Measurements from ENCODE around the gene KDM4D. TPM values are rescaled to one million over a fixed set of nuclear protein-coding genes. Genes with fewer than 3 reads are reported as not detected.
A peak's percentile ranks its signal among the peaks of the same experiment; 100 is the strongest.
"Not testable (repeated sequence)": the region's sequence is repeated elsewhere in the genome, so short reads cannot be mapped to it uniquely, and the experiment has no call there.

Gene KDM4D
- total RNA-seq, 4 donors from 2014 or later: 0.49 to 2.8 (median 1.3) TPM

DNA sequence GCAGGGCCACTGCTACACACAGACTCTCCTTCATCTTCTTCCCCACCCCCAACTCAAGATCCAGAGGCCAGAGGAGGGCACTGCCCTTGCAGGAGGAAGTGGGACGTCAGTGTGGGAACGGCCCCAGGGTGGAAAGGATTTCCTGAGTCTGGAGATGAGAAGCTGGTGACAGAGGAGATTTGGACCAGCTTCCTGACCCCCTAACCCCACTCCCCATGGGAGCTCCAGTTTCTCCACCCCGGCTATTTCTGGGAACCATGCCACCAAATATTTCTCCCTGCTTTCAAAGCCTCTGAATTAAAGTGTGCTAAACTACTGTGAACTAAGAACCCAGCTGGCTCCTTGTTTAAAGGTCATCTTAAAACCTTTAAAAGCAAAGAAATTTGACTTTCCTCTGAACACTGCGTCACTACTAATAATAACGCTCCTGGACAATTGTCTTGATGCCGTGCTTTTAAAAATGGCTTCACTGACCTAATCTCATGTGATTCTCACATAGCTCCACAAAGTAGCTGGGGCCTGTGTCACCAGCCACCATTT, 46.7 kb upstream of the KDM4D start:
- peak; percentile 89 to 91 for DNase-seq (ENCODE audit: low spot score in 2 of 2)
- H3K4me1 ChIP-seq: peaks cover 25% of the 10 kb centered on the region
- peak overlapping the region; percentile 75 for H3K27ac ChIP-seq
- 25% methylated on average over 6 of the region's 6 CpGs for WGBS
- no peaks in the 10 kb centered on the region for H3K36me3 ChIP-seq
- TF ChIP-seq POLR2AphosphoS5 (IDR thresholded peaks at IDR 0.05) (peak in 1 of 3 donors; percentile 43), EP300 (IDR thresholded peaks at IDR 0.05) (no peak)
- no peaks in the 10 kb centered on the region for H3K27me3 ChIP-seq
- H3K9me3 ChIP-seq: no peaks in the 10 kb centered on the region
- no peak overlapping the region for H3K4me3 ChIP-seq

DNA sequence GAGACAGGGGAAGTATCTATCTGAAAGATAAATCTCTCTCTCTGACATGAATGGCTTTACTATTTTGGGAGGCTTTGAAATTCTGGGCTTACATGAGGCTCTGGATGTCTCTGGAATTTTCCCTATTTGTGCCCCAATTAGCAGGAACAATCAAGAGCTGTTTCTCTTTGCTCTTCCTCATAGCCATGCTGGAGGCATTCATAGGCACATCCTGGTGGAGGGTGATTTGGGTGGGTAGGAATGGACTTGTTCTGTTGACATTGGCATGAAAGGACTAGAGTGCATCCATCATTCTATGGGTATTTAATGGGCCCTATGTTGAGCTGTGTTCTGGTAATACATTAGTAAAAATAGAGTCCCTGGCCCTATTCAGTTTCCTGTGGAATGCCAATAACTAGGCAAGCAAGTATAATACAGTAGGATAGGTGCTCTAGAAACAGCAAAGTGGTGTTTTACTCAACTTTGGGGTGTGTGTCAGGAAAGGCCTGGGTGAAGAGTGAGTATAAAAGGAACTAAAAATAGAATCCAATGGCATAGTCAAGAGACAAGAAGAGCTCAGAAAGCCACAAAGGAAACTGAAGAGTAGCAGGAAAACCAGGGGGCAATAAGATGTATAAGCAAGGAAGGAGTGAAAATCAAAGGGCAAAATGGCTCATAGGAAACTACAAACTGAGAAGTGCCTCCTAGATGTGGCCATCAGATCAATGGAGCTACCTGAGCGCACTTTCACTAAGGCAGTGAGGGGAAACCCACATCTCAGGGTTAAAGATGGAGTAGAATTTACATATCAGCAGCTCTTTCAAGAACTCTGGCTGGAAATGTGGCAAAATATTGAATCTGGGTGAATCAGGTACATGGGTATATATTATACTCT, 45.2 kb upstream of the KDM4D start:
- TF ChIP-seq EP300 (IDR thresholded peaks at IDR 0.05) (no peak), POLR2AphosphoS5 (IDR thresholded peaks at IDR 0.05) (no peak), POLR2A (IDR thresholded peaks at IDR 0.05) (no peak)
- TF ChIP-seq, protein P1, sequence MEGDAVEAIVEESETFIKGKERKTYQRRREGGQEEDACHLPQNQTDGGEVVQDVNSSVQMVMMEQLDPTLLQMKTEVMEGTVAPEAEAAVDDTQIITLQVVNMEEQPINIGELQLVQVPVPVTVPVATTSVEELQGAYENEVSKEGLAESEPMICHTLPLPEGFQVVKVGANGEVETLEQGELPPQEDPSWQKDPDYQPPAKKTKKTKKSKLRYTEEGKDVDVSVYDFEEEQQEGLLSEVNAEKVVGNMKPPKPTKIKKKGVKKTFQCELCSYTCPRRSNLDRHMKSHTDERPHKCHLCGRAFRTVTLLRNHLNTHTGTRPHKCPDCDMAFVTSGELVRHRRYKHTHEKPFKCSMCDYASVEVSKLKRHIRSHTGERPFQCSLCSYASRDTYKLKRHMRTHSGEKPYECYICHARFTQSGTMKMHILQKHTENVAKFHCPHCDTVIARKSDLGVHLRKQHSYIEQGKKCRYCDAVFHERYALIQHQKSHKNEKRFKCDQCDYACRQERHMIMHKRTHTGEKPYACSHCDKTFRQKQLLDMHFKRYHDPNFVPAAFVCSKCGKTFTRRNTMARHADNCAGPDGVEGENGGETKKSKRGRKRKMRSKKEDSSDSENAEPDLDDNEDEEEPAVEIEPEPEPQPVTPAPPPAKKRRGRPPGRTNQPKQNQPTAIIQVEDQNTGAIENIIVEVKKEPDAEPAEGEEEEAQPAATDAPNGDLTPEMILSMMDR (IDR thresholded peaks at IDR 0.05): no peak
- DNase-seq (ENCODE audit: low spot score in 2 of 2): no peak
- H3K4me1 ChIP-seq: peaks cover 25% of the 10 kb centered on the region
- H3K27me3 ChIP-seq: no peaks in the 10 kb centered on the region
- H3K27ac ChIP-seq: peak overlapping the region; percentile 75
- no peaks in the 10 kb centered on the region for H3K9me3 ChIP-seq
- H3K36me3 ChIP-seq: no peaks in the 10 kb centered on the region
- H3K4me3 ChIP-seq: no peak overlapping the region
- WGBS: 97% methylated on average over 1 of the region's 1 CpG

DNA sequence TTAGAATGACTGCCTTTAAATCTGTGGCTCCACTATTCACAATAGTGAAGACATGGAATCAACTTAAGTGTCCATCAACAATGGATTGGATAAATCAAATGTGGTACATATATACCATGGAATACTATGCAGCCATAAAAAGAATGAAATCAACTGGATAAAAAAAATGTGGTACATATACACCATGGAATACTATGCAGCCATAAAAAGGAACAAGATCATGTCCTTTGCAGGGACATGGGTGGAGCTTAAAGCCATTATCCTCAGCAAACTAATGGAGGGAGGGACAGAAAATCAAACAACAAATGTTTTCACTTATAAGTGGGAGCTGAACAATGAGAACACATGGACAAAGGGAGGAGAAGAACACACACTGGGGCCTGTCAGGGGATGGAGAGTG, 41.4 kb upstream of the KDM4D start:
- not testable (repeated sequence) for H3K27me3 ChIP-seq; H3K27ac ChIP-seq; H3K36me3 ChIP-seq; H3K4me3 ChIP-seq; DNase-seq (ENCODE audit: low spot score in 2 of 2); H3K9me3 ChIP-seq
- peaks cover 15% of the 10 kb centered on the region for H3K4me1 ChIP-seq

DNA sequence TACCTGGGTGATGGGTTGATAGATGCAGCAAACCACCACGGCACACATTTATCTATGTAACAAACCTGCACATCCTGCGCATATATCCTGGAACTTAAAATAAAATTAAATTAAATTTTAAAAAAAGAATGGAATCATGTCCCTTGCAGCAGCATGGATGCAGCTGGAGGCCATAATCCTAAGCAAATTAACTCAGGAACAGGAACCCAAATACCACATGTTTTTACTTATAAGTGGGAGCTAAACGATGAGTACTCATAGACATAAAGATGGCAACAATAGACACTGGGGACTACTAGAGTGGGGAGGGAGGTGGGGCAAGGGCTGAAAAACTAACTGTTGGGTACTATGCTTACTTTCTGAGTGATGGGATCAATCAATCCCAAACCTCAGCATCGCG, 41.0 kb upstream of the KDM4D start:
- Histone ChIP-seq H3K4me1 (peaks cover 10% of the 10 kb centered on the region), H3K27ac (no peak overlapping the region), H3K9me3 (no peaks in the 10 kb centered on the region), H3K27me3 (no peaks in the 10 kb centered on the region), H3K36me3 (no peaks in the 10 kb centered on the region), H3K4me3 (no peak overlapping the region)
- WGBS: 85% methylated on average over 5 of the region's 5 CpGs
- TF ChIP-seq, protein P1 (IDR thresholded peaks at IDR 0.05): no peak
- TF ChIP-seq EP300 (IDR thresholded peaks at IDR 0.05) (no peak), POLR2AphosphoS5 (IDR thresholded peaks at IDR 0.05) (no peak), POLR2A (IDR thresholded peaks at IDR 0.05) (no peak)
- DNase-seq (ENCODE audit: low spot score in 2 of 2): no peak

DNA sequence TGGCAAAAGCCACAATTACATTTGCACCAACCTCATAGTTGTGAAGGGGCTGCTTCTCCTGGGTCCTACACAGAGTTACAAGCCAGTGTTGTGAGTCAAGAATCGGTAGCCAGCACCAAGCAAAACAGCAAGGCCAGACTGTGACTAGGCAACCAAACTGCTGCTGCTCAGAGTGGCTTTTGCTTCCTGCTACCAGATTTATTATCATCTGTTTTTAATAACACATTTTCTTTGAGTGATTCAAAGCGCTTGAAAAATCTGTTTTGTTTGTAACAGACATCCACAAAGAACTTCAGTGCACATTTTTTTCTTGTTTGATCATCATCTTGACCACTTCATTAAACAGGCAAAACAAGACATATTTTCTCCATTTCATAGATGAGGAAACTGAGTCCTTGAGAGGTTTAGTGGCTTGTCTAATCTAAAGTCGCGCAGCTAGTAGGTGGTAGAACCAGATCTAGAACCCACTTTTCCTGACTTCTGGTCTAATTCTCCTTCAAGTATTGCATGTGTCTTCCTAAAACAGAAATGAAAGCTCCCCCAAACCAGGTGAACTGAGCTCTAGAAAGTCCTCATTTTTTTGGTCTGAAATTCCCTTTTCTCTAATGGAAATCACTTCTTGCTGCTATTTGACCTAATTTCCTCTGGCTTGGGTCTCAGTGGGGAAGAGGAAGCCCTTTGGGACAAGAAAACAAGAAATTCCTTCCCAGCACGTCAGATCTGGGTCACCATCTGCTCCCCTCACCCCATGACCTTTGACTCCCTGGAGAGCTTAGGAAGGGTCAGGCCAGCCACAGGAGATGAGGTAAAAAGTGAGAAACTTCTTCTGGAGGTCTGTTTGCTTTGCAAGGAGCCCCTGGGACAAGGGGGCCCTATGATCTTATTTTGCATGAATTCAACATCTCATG, 40.0 kb upstream of the KDM4D start:
- H3K36me3 ChIP-seq: no peaks in the 10 kb centered on the region
- H3K9me3 ChIP-seq: no peaks in the 10 kb centered on the region
- no peak overlapping the region for H3K4me3 ChIP-seq
- 48% methylated on average over 5 of the region's 5 CpGs for WGBS
- peaks cover 4% of the 10 kb centered on the region for H3K4me1 ChIP-seq
- H3K27me3 ChIP-seq: no peaks in the 10 kb centered on the region
- H3K27ac ChIP-seq: peak overlapping the region; percentile 63
- DNase-seq (ENCODE audit: low spot score in 2 of 2): peak in 1 of 2 donors; percentile 65
- TF ChIP-seq POLR2A (IDR thresholded peaks at IDR 0.05) (no peak), POLR2AphosphoS5 (IDR thresholded peaks at IDR 0.05) (no peak), EP300 (IDR thresholded peaks at IDR 0.05) (no peak)
- TF ChIP-seq, protein P1 (IDR thresholded peaks at IDR 0.05): no peak

DNA sequence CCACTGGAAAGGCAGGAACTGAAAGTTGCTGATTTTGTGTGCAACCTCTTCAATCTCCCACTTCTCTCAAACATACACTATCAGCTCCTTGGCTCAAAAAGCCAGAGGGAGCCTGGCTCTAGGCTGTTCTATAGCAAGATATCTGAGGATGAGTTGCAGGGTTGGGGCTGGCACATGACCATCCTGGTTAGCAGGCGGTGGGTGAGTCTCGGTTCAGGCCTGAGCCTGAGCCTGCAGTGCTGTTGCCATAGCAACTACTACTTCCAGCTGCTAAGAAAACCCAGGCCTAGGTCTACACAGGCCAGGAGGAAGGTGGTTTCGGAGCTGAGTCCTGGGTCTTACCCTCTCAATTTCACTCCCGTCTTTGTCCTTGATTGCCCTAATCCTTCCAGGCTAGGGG, 39.1 kb upstream of the KDM4D start:
- H3K9me3 ChIP-seq: no peaks in the 10 kb centered on the region
- no peaks in the 10 kb centered on the region for H3K36me3 ChIP-seq
- no peaks in the 10 kb centered on the region for H3K27me3 ChIP-seq
- DNase-seq (ENCODE audit: low spot score in 2 of 2): peak in 1 of 2 donors; percentile 64
- no peak overlapping the region for H3K27ac ChIP-seq
- H3K4me3 ChIP-seq: no peak overlapping the region
- 81% methylated on average over 4 of the region's 4 CpGs for WGBS
- H3K4me1 ChIP-seq: peaks cover 4% of the 10 kb centered on the region
- TF ChIP-seq EP300 (IDR thresholded peaks at IDR 0.05): no peak

Data from suprapubic skin (tissue), 4 donors.